Adrenal gland (tissue), 12 donors: ENCODE results near the gene STPG4. TPM values are rescaled to one million over a fixed set of nuclear protein-coding genes. Genes with fewer than 3 reads are reported as not detected.
A peak's percentile ranks its signal among the peaks of the same experiment; 100 is the strongest.

Experiments
- DNase-seq, 7 donors: peaks; one replicate each; pipeline ENCODE4 v3.0.0-alpha.2; 2019 to 2020
- H3K27ac ChIP-seq, 5 donors: fragments of 200-600 bp; sonication (generic) in 4 of 5; 1 replicate in 3 of 5; 2 replicates in 2 of 5; pipeline versions ENCODE4 v1.5.1 to v1.8.0; 2016 to 2020; ENCODE audit warnings: mild to moderate bottlenecking in 1 of 5
- H3K27me3 ChIP-seq: fragments of 200-600 bp; 2 replicates; pipeline ENCODE4 v1.8.0; 2021
- H3K36me3 ChIP-seq, 2 donors: fragments of 200-600 bp; replicated peaks in 1 of 2; 1 replicate in 1 of 2; 2 replicates in 1 of 2; pipeline versions ENCODE4 v1.5.1 to v1.8.0; 2018 to 2022
- H3K4me1 ChIP-seq, 2 donors: fragments of 200-600 bp; replicated peaks in 1 of 2; 1 replicate in 1 of 2; 2 replicates in 1 of 2; pipeline versions ENCODE4 v1.5.1 to v1.8.0; 2018 to 2021
- H3K4me3 ChIP-seq, 4 donors: fragments of 200-600 bp; sonication (generic) in 3 of 4; one replicate each; pipeline ENCODE4 v1.5.1; 2016 to 2018
- H3K9me3 ChIP-seq, 3 donors: fragments of 200-600 bp; sonication (generic) in 1 of 3; replicated peaks in 1 of 3; 1 replicate in 2 of 3; 2 replicates in 1 of 3; pipeline versions ENCODE4 v1.5.1 to v1.8.0; 2016 to 2021
- CTCF ChIP-seq, 6 experiments: fragments of 450-650 bp in 4 of 6; fragments of 200-600 bp in 2 of 6; sonication (generic) in 1 of 6; IDR thresholded peaks; 1 replicate in 5 of 6; 2 replicates in 1 of 6; pipeline versions ENCODE4 v1.5.1 to v1.8.0; 2016 to 2021; ENCODE audit warnings: antibody characterized with exemption in 6 of 6, mild to moderate bottlenecking in 2 of 6, moderate library complexity in 1 of 6
- POLR2A ChIP-seq, 2 donors: fragments of 450-650 bp; IDR thresholded peaks; one replicate each; pipeline ENCODE4 v1.6.1; 2017; ENCODE audit warnings: antibody characterized with exemption in 2 of 2, mild to moderate bottlenecking in 2 of 2, moderate library complexity in 1 of 2
- WGBS, 4 donors: extraction: QIAGEN DNeasy Blood & Tissue Kit in 2 of 4; methylation state at CpG; one replicate each; pipeline versions ENCODE4 v1.1.5 to v1.1.7; 2013 to 2017; 5-methylcytosine and 5-hydroxymethylcytosine counted together
- intact Hi-C, 2 donors: fragments of 100-400 bp; cut with DNase I; formaldehyde crosslinking; loops; one replicate each; pipeline versions ENCODE4 v1.14.1 to v1.15.0; 2022 to 2023
- polyA plus RNA-seq, 3 donors: library from polyadenylated mRNA; stranded (reverse); fragments of 200-250 nt in 2 of 3; fragments of 350-450 nt in 1 of 3; fragmentation: Illumina TruSeq in 1 of 3; extraction: RNeasy Lipid Tissue Mini Kit (QIAGEN cat#74804) in 1 of 3; gene quantifications; one replicate each; pipeline ENCODE4 v1.2.3, GENCODE V29; 2013 to 2014
- total RNA-seq, 9 donors: library from RNA; depleted of rRNA in 4 of 9; stranded (reverse); fragments of >200 nt in 4 of 9; fragments of 120-200 nt in 1 of 9; fragmentation: NEBNext Ultra II Directional in 1 of 9; extraction: Animal tissue kit (Norgen Biotek cat#: 25700) in 1 of 9; gene quantifications; one replicate each; pipeline versions ENCODE4 v1.1.0 to v1.2.4, GENCODE V29; 2013 to 2023
- donor health status: healthy with polysubstance abuse.
- donor health status: Bipolar disorder and iron deficiency.
- donor health status: DM: yes; HTN: yes; CAD: no.
- donor health status: DM: no; HTN: no; CAD: no.
- donor health status: DM: no; HTN: no; CAD: no.
- donor health status: DM: yes; HTN: yes; CAD: no.

The STPG4 gene
- total and polyA plus RNA-seq, 12 donors: 0.24 to 0.28 TPM; not detected in 10

GRCh38 chr2:47037678-47038077 lies 117.4 kb downstream of the STPG4 start:
- no peak for TF ChIP-seq POLR2A (IDR thresholded peaks at IDR 0.05)
- TF ChIP-seq CTCF (IDR thresholded peaks at IDR 0.05): no peak
- Histone ChIP-seq H3K4me1 (peaks cover 64 to 95% of the 10 kb centered on the region in 2 donors), H3K27me3 (no peaks in the 10 kb centered on the region), H3K4me3 (no peak overlapping the region), H3K9me3 (no peaks in the 10 kb centered on the region), H3K36me3 (no peaks in the 10 kb centered on the region), H3K27ac (peak overlapping the region in 3 of 5 donors; percentile 95 to 98 (median 98))
- WGBS, 4 donors: 79 to 91% (median 80%) methylated on average over 8 to 9 of the region's 9 CpGs
- DNase-seq: no peak
- intact Hi-C loops: no loop called here

Other genes with a start within 250 kb of the STPG4 start
- 100 to 1,000 TPM; 189 to 695 (median 332) TPM for gene MCFD2, start 239.5 kb downstream of the STPG4 start, total RNA-seq
- 100 to 1,000 TPM in 1 of 3 donors, 10 to 100 TPM in 2; 29.6 to 515 (median 30.7) TPM for gene MCFD2, start 239.5 kb downstream of the STPG4 start, polyA plus RNA-seq
- gene TTC7A, start 214.1 kb downstream of the STPG4 start, total RNA-seq: 10 to 100 TPM in 8 of 9 donors, 1 to 10 TPM in 1; 6.5 to 87.4 (median 53.5) TPM
- 10 to 100 TPM; 24.6 to 59.4 (median 31.9) TPM for gene TTC7A, start 214.1 kb downstream of the STPG4 start, polyA plus RNA-seq
- gene CALM2, start 21.2 kb upstream of the STPG4 start, total RNA-seq: 100 to 1,000 TPM; 454 to 766 (median 598) TPM
- gene CALM2, start 21.2 kb upstream of the STPG4 start, polyA plus RNA-seq: 1,000 to 10,000 TPM in 1 of 3 donors, 100 to 1,000 TPM in 2; 452 to 1,243 (median 521) TPM
- 10 to 100 TPM in 7 of 9 donors, 1 to 10 TPM in 2; 5.8 to 24.6 (median 12.3) TPM for gene EPCAM, start 214.0 kb upstream of the STPG4 start, total RNA-seq
- 10 to 100 TPM; 13.6 to 36.7 (median 16.4) TPM for gene EPCAM, start 214.0 kb upstream of the STPG4 start, polyA plus RNA-seq
- gene MSH2, start 247.8 kb upstream of the STPG4 start, total RNA-seq: 10 to 100 TPM in 6 of 9 donors, 1 to 10 TPM in 3; 8.0 to 44.8 (median 12.1) TPM
- gene MSH2, start 247.8 kb upstream of the STPG4 start, polyA plus RNA-seq: 10 to 100 TPM in 1 of 3 donors, 1 to 10 TPM in 2; 3.9 to 18.0 (median 4.9) TPM